Activated naive CD8-positive, alpha-beta T cell (primary cell): ENCODE measurements around the gene TMEM179.

ENCODE experiments used
- H3K27ac Mint-ChIP-seq: one replicate; pipeline ENCODE4 v1.8.0; 2021; ENCODE audit warnings: mixed read lengths
- H3K27me3 Mint-ChIP-seq: one replicate; pipeline ENCODE4 v1.8.0; 2021; ENCODE audit warnings: mixed read lengths
- H3K36me3 Mint-ChIP-seq: one replicate; pipeline ENCODE4 v1.8.0; 2021; ENCODE audit warnings: mixed read lengths
- H3K4me1 Mint-ChIP-seq: one replicate; pipeline ENCODE4 v1.8.0; 2021; ENCODE audit warnings: low read depth, mixed read lengths
- H3K4me3 Mint-ChIP-seq: one replicate; pipeline ENCODE4 v1.8.0; 2021; ENCODE audit warnings: mild to moderate bottlenecking, mixed read lengths
- H3K9me3 Mint-ChIP-seq: one replicate; pipeline ENCODE4 v1.8.0; 2021; ENCODE audit warnings: low read depth, mixed read lengths

TMEM179 gene

GRCh38 chr14:104564744-104565679, 39.6 kb downstream of the TMEM179 start:
- no peaks in the 10 kb centered on the region for H3K36me3 Mint-ChIP-seq
- no peak overlapping the region for H3K27ac Mint-ChIP-seq
- H3K4me1 Mint-ChIP-seq, result no peaks in the 10 kb centered on the region
- H3K4me3 Mint-ChIP-seq, result no peak overlapping the region
- peaks cover 2% of the 10 kb centered on the region for H3K27me3 Mint-ChIP-seq
- H3K9me3 Mint-ChIP-seq, result no peaks in the 10 kb centered on the region

- H3K9me3 Mint-ChIP-seq, result no peaks in the 10 kb centered on the region
- no peaks in the 10 kb centered on the region for H3K4me1 Mint-ChIP-seq
- no peak overlapping the region for H3K4me3 Mint-ChIP-seq
Measured at GRCh38 chr14:104563742-104564615, 40.6 kb downstream of the TMEM179 start.

GRCh38 chr14:104563191-104563741, 41.3 kb downstream of the TMEM179 start:
- Mint-ChIP-seq H3K4me3 (no peak overlapping the region), H3K36me3 (no peaks in the 10 kb centered on the region), H3K9me3 (no peaks in the 10 kb centered on the region), H3K4me1 (no peaks in the 10 kb centered on the region), H3K27ac (no peak overlapping the region), H3K27me3 (peaks cover 2% of the 10 kb centered on the region)

More at GRCh38 chr14:104563742-104564615, 40.6 kb downstream of the TMEM179 start:
- no peaks in the 10 kb centered on the region for H3K36me3 Mint-ChIP-seq
- H3K27ac Mint-ChIP-seq, result no peak overlapping the region
- H3K27me3 Mint-ChIP-seq, result peaks cover 2% of the 10 kb centered on the region

GRCh38 chr14:104562606-104563005, 42.0 kb downstream of the TMEM179 start:
- H3K4me3 Mint-ChIP-seq, result no peak overlapping the region
- no peaks in the 10 kb centered on the region for H3K36me3 Mint-ChIP-seq
- H3K9me3 Mint-ChIP-seq, result no peaks in the 10 kb centered on the region
- peaks cover 2% of the 10 kb centered on the region for H3K27me3 Mint-ChIP-seq
- no peak overlapping the region for H3K27ac Mint-ChIP-seq
- H3K4me1 Mint-ChIP-seq, result no peaks in the 10 kb centered on the region

GRCh38 chr14:104561632-104562495, 42.7 kb downstream of the TMEM179 start:
- H3K4me1 Mint-ChIP-seq, result no peaks in the 10 kb centered on the region
- H3K4me3 Mint-ChIP-seq, result no peak overlapping the region
- H3K36me3 Mint-ChIP-seq, result no peaks in the 10 kb centered on the region
- H3K9me3 Mint-ChIP-seq, result no peaks in the 10 kb centered on the region
- H3K27me3 Mint-ChIP-seq, result peaks cover 2% of the 10 kb centered on the region
- no peak overlapping the region for H3K27ac Mint-ChIP-seq

GRCh38 chr14:104561124-104561557, 43.4 kb downstream of the TMEM179 start:
- H3K36me3 Mint-ChIP-seq, result no peaks in the 10 kb centered on the region
- H3K9me3 Mint-ChIP-seq, result no peaks in the 10 kb centered on the region
- no peak overlapping the region for H3K27ac Mint-ChIP-seq
- no peaks in the 10 kb centered on the region for H3K4me1 Mint-ChIP-seq
- no peak overlapping the region for H3K4me3 Mint-ChIP-seq
- H3K27me3 Mint-ChIP-seq, result peaks cover 2% of the 10 kb centered on the region

- no peak overlapping the region for H3K4me3 Mint-ChIP-seq
- no peaks in the 10 kb centered on the region for H3K4me1 Mint-ChIP-seq
- H3K27ac Mint-ChIP-seq, result no peak overlapping the region
- H3K9me3 Mint-ChIP-seq, result no peaks in the 10 kb centered on the region
- H3K36me3 Mint-ChIP-seq, result no peaks in the 10 kb centered on the region
- H3K27me3 Mint-ChIP-seq, result peaks cover 2% of the 10 kb centered on the region
Measured at GRCh38 chr14:104560586-104560945, 44.0 kb downstream of the TMEM179 start.

- H3K27ac Mint-ChIP-seq, result no peak overlapping the region
- no peak overlapping the region for H3K4me3 Mint-ChIP-seq
- peaks cover 2% of the 10 kb centered on the region for H3K27me3 Mint-ChIP-seq
- H3K36me3 Mint-ChIP-seq, result no peaks in the 10 kb centered on the region
- H3K9me3 Mint-ChIP-seq, result no peaks in the 10 kb centered on the region
- H3K4me1 Mint-ChIP-seq, result no peaks in the 10 kb centered on the region
Measured at GRCh38 chr14:104559804-104560585, 44.6 kb downstream of the TMEM179 start.

- Mint-ChIP-seq H3K27me3 (no peaks in the 10 kb centered on the region), H3K4me3 (no peak overlapping the region)
Measured at GRCh38 chr14:104559028-104559803, 45.4 kb downstream of the TMEM179 start.

GRCh38 chr14:104558231-104559027, 46.1 kb downstream of the TMEM179 start:
- Mint-ChIP-seq H3K4me1 (no peaks in the 10 kb centered on the region), H3K9me3 (no peaks in the 10 kb centered on the region), H3K27me3 (no peaks in the 10 kb centered on the region), H3K4me3 (no peak overlapping the region), H3K36me3 (no peaks in the 10 kb centered on the region), H3K27ac (no peak overlapping the region)

More at GRCh38 chr14:104559028-104559803, 45.4 kb downstream of the TMEM179 start:
- H3K36me3 Mint-ChIP-seq, result no peaks in the 10 kb centered on the region
- no peaks in the 10 kb centered on the region for H3K9me3 Mint-ChIP-seq
- H3K4me1 Mint-ChIP-seq, result no peaks in the 10 kb centered on the region
- no peak overlapping the region for H3K27ac Mint-ChIP-seq

GRCh38 chr14:104557766-104558165, 46.8 kb downstream of the TMEM179 start:
- Mint-ChIP-seq H3K4me1 (no peaks in the 10 kb centered on the region), H3K27ac (no peak overlapping the region), H3K36me3 (no peaks in the 10 kb centered on the region), H3K9me3 (no peaks in the 10 kb centered on the region), H3K4me3 (no peak overlapping the region), H3K27me3 (no peaks in the 10 kb centered on the region)

- Mint-ChIP-seq H3K36me3 (no peaks in the 10 kb centered on the region), H3K4me3 (no peak overlapping the region), H3K9me3 (no peaks in the 10 kb centered on the region), H3K4me1 (no peaks in the 10 kb centered on the region), H3K27me3 (no peaks in the 10 kb centered on the region), H3K27ac (no peak overlapping the region)
Measured at GRCh38 chr14:104557086-104557485, 47.5 kb downstream of the TMEM179 start.
